GM12878 (cell line): ENCODE data around the gene GRB10. TPM values are rescaled to one million over a fixed set of nuclear protein-coding genes. Genes with fewer than 3 reads are reported as not detected.

Experiments used
- ATAC-seq: fragments of 200-7000 bp; cut with Tn5 transposase; 3 replicates; pipeline ENCODE4 v1.9.1; 2020; ENCODE audit warnings: mild to moderate bottlenecking, moderate library complexity
- BruUV-seq: library from RNA; stranded (reverse); fragments of 400-500 nt; replicated peaks from 2 replicates; lab custom pipeline; 2021; lab: Mats Ljungman, UMichigan
- CTCF ChIA-PET: fragments of 300-600 bp; sonication (Branson Sonifier 250); formaldehyde crosslinking; extraction: SDS; loops from one replicate; lab custom pipeline; 2021; ENCODE audit warnings: inconsistent platforms; lab: Yijun Ruan, JAX
- POLR2A ChIA-PET: fragments of 350-600 bp; formaldehyde crosslinking; extraction: SDS; loops from one replicate; lab custom pipeline; 2021; ENCODE audit warnings: inconsistent platforms; lab: Charles Lee
- RAD21 ChIA-PET: fragments of 300-600 bp; sonication (Branson Sonifier 250); formaldehyde crosslinking; loops from one replicate; lab custom pipeline; 2023; ENCODE audit warnings: antibody characterized with exemption; ENCODE audit not compliant: unreplicated experiment; lab: Charles Lee
- SMC1A ChIA-PET: fragments of 300-600 bp; sonication (Branson Sonifier 250); formaldehyde crosslinking; loops from one replicate; lab custom pipeline; 2023; ENCODE audit not compliant: unreplicated experiment, uncharacterized antibody; lab: Charles Lee
- DNase-seq: peaks from one replicate; pipeline ENCODE4 v3.0.0-alpha.2; 2011; ENCODE audit warnings: low read depth, low spot score
- FAIRE-seq: peaks from 3 replicates; lab custom pipeline; 2011; peaks lifted over from hg19 to GRCh38; lab: Jason Lieb, UNC
- H2AFZ ChIP-seq: 2 replicates; pipeline ENCODE4 v1.6.0; 2011; ENCODE audit warnings: low read depth, low read length, control low read depth; ENCODE audit not compliant: control insufficient read depth
- H3K27ac ChIP-seq: 2 replicates; pipeline ENCODE4 v1.5.1; 2011; ENCODE audit warnings: control low read depth; ENCODE audit not compliant: control insufficient read depth, insufficient read depth
- H3K27me3 ChIP-seq, 2 experiments: replicated peaks in 1 of 2; 2 replicates each; pipeline versions ENCODE4 v1.6.0 to v1.6.1; 2011; ENCODE audit warnings: low read length in 1 of 2; ENCODE audit not compliant: control insufficient read depth in 2 of 2, insufficient read depth in 2 of 2
- H3K36me3 ChIP-seq, 2 experiments: 2 replicates each; pipeline ENCODE4 v1.5.1; 2011; ENCODE audit warnings: low read length in 1 of 2; ENCODE audit not compliant: control insufficient read depth in 2 of 2, insufficient read depth in 2 of 2
- H3K4me1 ChIP-seq: 2 replicates; pipeline ENCODE4 v1.6.1; 2011; ENCODE audit warnings: mild to moderate bottlenecking, low read length, moderate library complexity, mixed read lengths; ENCODE audit not compliant: control insufficient read depth, insufficient read depth
- H3K4me2 ChIP-seq: 2 replicates; pipeline ENCODE4 v1.6.0; 2011; ENCODE audit warnings: control low read depth; ENCODE audit not compliant: control insufficient read depth, insufficient read depth
- H3K4me3 ChIP-seq: fragments of 200-600 bp; sonication (generic); 2 replicates; pipeline ENCODE4 v1.5.1; 2016
- H3K79me2 ChIP-seq: 2 replicates; pipeline ENCODE4 v1.6.0; 2011; ENCODE audit warnings: low read length; ENCODE audit not compliant: control insufficient read depth, insufficient read depth
- H3K9ac ChIP-seq: 2 replicates; pipeline ENCODE4 v1.8.0; 2011; ENCODE audit warnings: low read length, control low read depth, mixed read lengths; ENCODE audit not compliant: control insufficient read depth, insufficient read depth
- H3K9me3 ChIP-seq: replicated peaks from 3 replicates; pipeline ENCODE4 v1.5.1; 2011; ENCODE audit warnings: mild to moderate bottlenecking, low read length; ENCODE audit not compliant: control insufficient read depth, insufficient read depth
- H4K20me1 ChIP-seq: 2 replicates; pipeline ENCODE4 v1.6.0; 2011; ENCODE audit not compliant: control insufficient read depth, insufficient read depth
- ASH2L ChIP-seq: fragments of 300-600, 200-600 bp; sonication (generic); IDR thresholded peaks from 2 replicates; pipeline ENCODE4 v1.6.1; 2017; ENCODE audit warnings: low read depth, mild to moderate bottlenecking, borderline replicate concordance
- BCL11A ChIP-seq: IDR thresholded peaks from 2 replicates; pipeline ENCODE4 v1.6.1; 2011; ENCODE audit warnings: low read depth, low read length
- BCL3 ChIP-seq: IDR thresholded peaks from 2 replicates; pipeline ENCODE4 v1.6.1; 2011; ENCODE audit warnings: borderline replicate concordance, low read depth, mild to moderate bottlenecking, moderate library complexity, low read length; ENCODE audit not compliant: insufficient read depth, poor library complexity, severe bottlenecking
- EGR1 ChIP-seq, 2 experiments: IDR thresholded peaks; 1 replicate in 1 of 2; 2 replicates in 1 of 2; pipeline ENCODE4 v1.6.1; 2011 to 2012; ENCODE audit warnings: low read depth in 2 of 2, low read length in 2 of 2, borderline replicate concordance in 1 of 2, mild to moderate bottlenecking in 1 of 2, moderate library complexity in 1 of 2
- ELK1 ChIP-seq: IDR thresholded peaks from 2 replicates; pipeline ENCODE4 v1.6.1; 2012; ENCODE audit warnings: low read depth, low read length, improper control_type of control experiment
- LARP7 ChIP-seq: fragments of 450-650 bp; IDR thresholded peaks from 2 replicates; pipeline ENCODE4 v1.6.1; 2017; ENCODE audit warnings: mild to moderate bottlenecking
- MEF2A ChIP-seq: IDR thresholded peaks from 2 replicates; pipeline ENCODE4 v1.6.1; 2011; ENCODE audit warnings: low read depth, mild to moderate bottlenecking, low read length, moderate library complexity; ENCODE audit not compliant: insufficient read depth
- MYB ChIP-seq: fragments of 150-350 bp; IDR thresholded peaks from 2 replicates; pipeline ENCODE4 v1.6.1; 2014; ENCODE audit warnings: mild to moderate bottlenecking, low read depth, low read length, borderline replicate concordance
- PML ChIP-seq: IDR thresholded peaks from 2 replicates; pipeline ENCODE4 v1.6.1; 2012; ENCODE audit warnings: low read length, inconsistent platforms
- POLR2A ChIP-seq: IDR thresholded peaks from 2 replicates; pipeline ENCODE4 v1.6.1; 2011; ENCODE audit warnings: low read depth, mild to moderate bottlenecking, low read length
- POLR2AphosphoS2 ChIP-seq: IDR thresholded peaks from 2 replicates; pipeline ENCODE4 v1.6.1; 2011; ENCODE audit warnings: low read depth, mild to moderate bottlenecking, low read length, improper control_type of control experiment, moderate library complexity
- POLR2AphosphoS5 ChIP-seq: IDR thresholded peaks from 2 replicates; pipeline ENCODE4 v1.6.1; 2011; ENCODE audit warnings: mild to moderate bottlenecking, low read length, inconsistent platforms
- RFX5 ChIP-seq: IDR thresholded peaks from 2 replicates; pipeline ENCODE4 v1.6.1; 2011; ENCODE audit warnings: low read depth, low read length, improper control_type of control experiment
- SMAD1 ChIP-seq: fragments of 450-650 bp; IDR thresholded peaks from 2 replicates; pipeline ENCODE4 v1.6.1; 2018; ENCODE audit warnings: mild to moderate bottlenecking, low read depth; ENCODE audit not compliant: partially characterized antibody
- SREBF2 ChIP-seq: IDR thresholded peaks from 2 replicates; pipeline ENCODE4 v1.6.1; 2012; ENCODE audit warnings: mild to moderate bottlenecking, low read length
- ZBTB4 ChIP-seq: fragments of 450-650 bp; formaldehyde crosslinking; IDR thresholded peaks from 2 replicates; pipeline ENCODE4 v1.4.0; 2022; ENCODE audit warnings: mild to moderate bottlenecking, moderate library complexity
- ZSCAN29 ChIP-seq: fragments of 450-650 bp; IDR thresholded peaks from 2 replicates; pipeline ENCODE4 v1.6.1; 2017; ENCODE audit warnings: mild to moderate bottlenecking, moderate library complexity
- WGBS: methylation state at CpG from one replicate; pipeline ENCODE4 v1.1.6; 2016; ENCODE audit warnings: low lambda C conversion rate; ENCODE audit not compliant: insufficient replicate concordance, insufficient coverage; ENCODE audit errors: missing lambda C conversion rate; 5-methylcytosine and 5-hydroxymethylcytosine counted together
- in situ Hi-C: fragments of 300-500 bp; cut with MboI; formaldehyde crosslinking; loops from 9 replicates; pipeline ENCODE4 v1.14.3; 2018; ENCODE audit warnings: mixed read lengths
- intact Hi-C: fragments of 100-400 bp; cut with micrococcal nuclease; formaldehyde crosslinking; loops from one replicate; pipeline ENCODE4 v1.14.2; 2022; ENCODE audit not compliant: unreplicated experiment
- polyA plus RNA-seq, 11 experiments: library from polyadenylated mRNA; depleted of rRNA in 4 of 11; unstranded in 6 of 11; stranded (reverse) in 5 of 11; fragments of >200 nt; fragmentation: Nextera tagmentation in 4 of 11; fragmentation: Illumina TruSeq in 1 of 11; extraction: Ambion mirVana in 4 of 11; extraction: Trizol in 1 of 11; gene quantifications; 1 replicate in 1 of 11; 2 replicates in 10 of 11; pipeline versions ENCODE4 v1.2.1 to v1.2.3, GENCODE V29; 2011 to 2016; ENCODE audit warnings: inconsistent platforms in 2 of 11, missing spikeins in 2 of 11, low read depth in 1 of 11
- total RNA-seq, 4 experiments: library from RNA; depleted of rRNA in 3 of 4; stranded (reverse); fragments of >200 nt in 3 of 4; fragmentation: Illumina TruSeq in 1 of 4; extraction: Trizol in 1 of 4; gene quantifications; 2 replicates each; pipeline versions ENCODE4 v1.2.1 to v1.2.3, GENCODE V29; 2013 to 2021

GRB10 gene
- total and polyA plus RNA-seq, 10 of the 15 experiments (the other 5 are each of a cell fraction or from before 2014, with no cell fraction given): 0.04 to 0.33 TPM; not detected in 8

DNA sequence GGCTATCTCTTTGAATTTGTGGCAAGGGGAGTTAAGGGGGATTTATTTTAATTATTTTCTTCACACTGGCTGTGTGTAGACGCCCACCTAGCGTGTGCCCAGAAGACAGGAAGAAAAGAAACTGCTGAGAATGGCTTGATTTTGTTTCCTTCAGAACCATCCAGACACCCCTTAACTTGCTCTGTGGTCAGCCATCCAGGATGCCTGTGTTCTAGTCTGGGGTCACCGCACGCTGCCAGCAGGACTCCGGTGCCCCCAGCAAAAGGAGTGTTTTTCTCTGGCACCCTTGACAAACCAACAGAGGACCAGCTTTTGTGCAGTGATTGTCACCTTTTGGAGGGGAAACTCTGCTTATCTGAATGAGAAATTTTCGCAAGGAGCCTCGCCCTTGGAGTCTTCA, 222.8 kb downstream of the GRB10 start:
- Histone ChIP-seq H3K9ac (no peak overlapping the region), H3K79me2 (no peaks in the 10 kb centered on the region), H3K27ac (no peak overlapping the region), H3K4me1 (no peaks in the 10 kb centered on the region), H3K9me3 (no peaks in the 10 kb centered on the region), H3K4me3 (no peak overlapping the region), H3K36me3 (no peaks in the 10 kb centered on the region), H3K27me3 (peaks cover 0 to 6% of the 10 kb centered on the region in 2 experiments; a peak in 3 of 4 replicates), H2AFZ (no peak overlapping the region), H3K4me2 (no peak overlapping the region), H4K20me1 (no peaks in the 10 kb centered on the region)
- in situ Hi-C loops (no loop called here), intact Hi-C loops (no loop called here)
- RAD21 ChIA-PET: no interaction called here
- no peak for FAIRE-seq
- ATAC-seq: no peak
- POLR2A ChIA-PET: no interaction called here
- SMC1A ChIA-PET: no interaction called here
- no peak for DNase-seq
- CTCF ChIA-PET: interaction anchor here (0.6 kb wide), 1 partner anchor 155 kb away, joined by 3 read pairs; no protein-coding TSS in a partner anchor
- TF ChIP-seq SREBF2: no peak
- no peak for TF ChIP-seq BCL3
- no peak for TF ChIP-seq POLR2AphosphoS5
- no peak for TF ChIP-seq ZSCAN29
- no peak for TF ChIP-seq ZBTB4 (CRISPR knock-in tag)
- no peak for TF ChIP-seq SMAD1
- TF ChIP-seq POLR2AphosphoS2: no peak
- TF ChIP-seq ELK1: no peak
- TF ChIP-seq BCL11A: no peak
- no peak for TF ChIP-seq LARP7
- TF ChIP-seq MYB: no peak
- no peak for TF ChIP-seq MEF2A
- TF ChIP-seq POLR2A: no peak
- no peak for TF ChIP-seq RFX5
- no peak for TF ChIP-seq PML
- no peak for TF ChIP-seq ASH2L
- TF ChIP-seq EGR1 (IDR thresholded peaks at IDR 0.05; ENCODE audit: borderline replicate concordance in 1 of 2, low read depth in 2 of 2, low read length in 2 of 2): no peak
- BruUV-seq: no TSS peak
- 38% methylated on average over 7 of the region's 7 CpGs for WGBS
